ENCODE measurements around the gene VILL.

Gene VILL

DNA sequence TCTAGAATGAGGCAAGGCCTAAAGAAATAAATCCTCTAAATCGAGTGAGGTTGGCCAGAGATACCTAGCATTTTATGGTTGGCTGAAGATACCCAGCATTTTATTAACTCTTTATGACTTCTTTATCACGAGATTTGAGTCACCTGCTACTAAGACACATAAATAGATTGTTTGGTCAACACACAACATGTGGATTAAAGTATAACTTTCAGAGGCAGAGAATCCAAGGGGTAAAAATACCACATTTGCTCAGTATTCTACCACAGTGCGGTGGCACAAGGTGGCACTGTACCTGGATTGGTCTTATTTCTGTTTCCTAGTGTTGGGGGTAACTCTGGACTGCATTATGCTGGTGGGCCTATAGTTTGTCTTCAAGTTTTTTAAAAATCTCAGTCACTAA lies 27.0 kb upstream of the VILL start:
- H3K18ac ChIP-seq (ENCODE audit: low read depth in 1 of 2, low read length in 2 of 2): no peak overlapping the region
- no peaks in the 10 kb centered on the region for H3K27me3 ChIP-seq (ENCODE audit: control insufficient read depth in 1 of 2, insufficient read depth in 1 of 2, low read length in 2 of 2)
- H3K4ac ChIP-seq (ENCODE audit: low read depth in 1 of 2, low read length in 2 of 2): no peak overlapping the region
- no peak overlapping the region for H2AK5ac ChIP-seq (ENCODE audit: low read length, severe bottlenecking)
- H2BK5ac ChIP-seq (ENCODE audit: low read depth, low read length, poor library complexity, severe bottlenecking): no peak overlapping the region
- H3K23ac ChIP-seq (ENCODE audit: low read length in 2 of 2): no peak overlapping the region
- WGBS: 100% methylated on average over 1 of the region's 3 CpGs
- H4K91ac ChIP-seq (ENCODE audit: low read length): no peak overlapping the region
- DNase-seq: no peak
- no peak overlapping the region for H2BK120ac ChIP-seq (ENCODE audit: low read depth, low read length)
- no peak overlapping the region for H2AFZ ChIP-seq (ENCODE audit: low read depth, low read length)
- H3K4me1 ChIP-seq (ENCODE audit: control insufficient read depth, insufficient read depth, low read depth, low read length): peaks cover 18% of the 10 kb centered on the region
- peaks cover 3 to 22% of the 10 kb centered on the region in 2 experiments for H3K36me3 ChIP-seq (ENCODE audit: control insufficient read depth in 1 of 2, insufficient read depth in 2 of 2, low read depth in 1 of 2, low read length in 2 of 2)
- no peak overlapping the region for H3K9ac ChIP-seq (ENCODE audit: low read length)
- H3K4me3 ChIP-seq (ENCODE audit: insufficient read depth in 1 of 2, low read depth in 1 of 2, low read length in 2 of 2): no peak overlapping the region
- H2BK15ac ChIP-seq (ENCODE audit: low read depth, poor library complexity, severe bottlenecking): no peak overlapping the region
- no peak overlapping the region for H3K4me2 ChIP-seq (ENCODE audit: low read length, poor library complexity, severe bottlenecking)
- no peak overlapping the region for H2BK12ac ChIP-seq (ENCODE audit: low read length in 2 of 2)
- H4K8ac ChIP-seq (ENCODE audit: low read length): no peak overlapping the region
- H3K79me1 ChIP-seq (replicated peaks; ENCODE audit: low read length, poor library complexity, severe bottlenecking): peaks cover 14% of the 10 kb centered on the region
- H3K27ac ChIP-seq (ENCODE audit: low read length, poor library complexity, severe bottlenecking): no peak overlapping the region
- no peak overlapping the region for H3K14ac ChIP-seq (ENCODE audit: low read length in 2 of 2)
- no peaks in the 10 kb centered on the region for H3K9me3 ChIP-seq (ENCODE audit: control insufficient read depth, low read length)

DNA sequence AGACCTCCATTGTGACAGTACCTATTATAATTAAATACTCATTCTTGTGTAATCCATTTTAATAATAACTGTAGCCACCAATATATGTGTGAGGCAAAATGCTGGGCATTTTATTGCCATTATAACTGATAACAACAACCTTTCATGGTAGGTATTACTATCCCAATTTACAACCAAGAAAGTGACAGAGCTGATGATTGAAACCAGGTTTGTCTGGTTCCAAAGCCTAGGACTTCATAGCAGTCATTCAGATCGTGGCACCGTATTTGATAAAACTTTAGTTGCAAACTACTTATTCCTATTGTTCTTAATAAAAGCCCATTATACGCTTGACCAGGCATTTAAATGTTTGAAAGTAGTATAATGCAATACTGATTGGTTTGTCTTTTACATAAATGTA lies 26.4 kb upstream of the VILL start:
- H2BK12ac ChIP-seq (ENCODE audit: low read length in 2 of 2): no peak overlapping the region
- H3K18ac ChIP-seq (ENCODE audit: low read depth in 1 of 2, low read length in 2 of 2): no peak overlapping the region
- H3K23ac ChIP-seq (ENCODE audit: low read length in 2 of 2): no peak overlapping the region
- no peak overlapping the region for H3K4ac ChIP-seq (ENCODE audit: low read depth in 1 of 2, low read length in 2 of 2)
- H3K79me1 ChIP-seq (replicated peaks; ENCODE audit: low read length, poor library complexity, severe bottlenecking): peaks cover 11% of the 10 kb centered on the region
- peaks cover 18% of the 10 kb centered on the region for H3K4me1 ChIP-seq (ENCODE audit: control insufficient read depth, insufficient read depth, low read depth, low read length)
- no peak overlapping the region for H2BK15ac ChIP-seq (ENCODE audit: low read depth, poor library complexity, severe bottlenecking)
- H4K8ac ChIP-seq (ENCODE audit: low read length): no peak overlapping the region
- H2AFZ ChIP-seq (ENCODE audit: low read depth, low read length): no peak overlapping the region
- no peaks in the 10 kb centered on the region for H3K27me3 ChIP-seq (ENCODE audit: control insufficient read depth in 1 of 2, insufficient read depth in 1 of 2, low read length in 2 of 2)
- H3K27ac ChIP-seq (ENCODE audit: low read length, poor library complexity, severe bottlenecking): peak overlapping the region; percentile 68
- H3K36me3 ChIP-seq (ENCODE audit: control insufficient read depth in 1 of 2, insufficient read depth in 2 of 2, low read depth in 1 of 2, low read length in 2 of 2): peaks cover 5 to 17% of the 10 kb centered on the region in 2 experiments
- no peak overlapping the region for H3K14ac ChIP-seq (ENCODE audit: low read length in 2 of 2)
- no peak overlapping the region for H3K4me2 ChIP-seq (ENCODE audit: low read length, poor library complexity, severe bottlenecking)
- WGBS: 100% methylated on average over 2 of the region's 3 CpGs
- H2BK5ac ChIP-seq (ENCODE audit: low read depth, low read length, poor library complexity, severe bottlenecking): no peak overlapping the region
- no peak overlapping the region for H2AK5ac ChIP-seq (ENCODE audit: low read length, severe bottlenecking)
- no peak for DNase-seq
- H2BK120ac ChIP-seq (ENCODE audit: low read depth, low read length): no peak overlapping the region
- H3K9ac ChIP-seq (ENCODE audit: low read length): no peak overlapping the region
- H4K91ac ChIP-seq (ENCODE audit: low read length): no peak overlapping the region
- no peaks in the 10 kb centered on the region for H3K9me3 ChIP-seq (ENCODE audit: control insufficient read depth, low read length)
- H3K4me3 ChIP-seq (ENCODE audit: insufficient read depth in 1 of 2, low read depth in 1 of 2, low read length in 2 of 2): no peak overlapping the region

DNA sequence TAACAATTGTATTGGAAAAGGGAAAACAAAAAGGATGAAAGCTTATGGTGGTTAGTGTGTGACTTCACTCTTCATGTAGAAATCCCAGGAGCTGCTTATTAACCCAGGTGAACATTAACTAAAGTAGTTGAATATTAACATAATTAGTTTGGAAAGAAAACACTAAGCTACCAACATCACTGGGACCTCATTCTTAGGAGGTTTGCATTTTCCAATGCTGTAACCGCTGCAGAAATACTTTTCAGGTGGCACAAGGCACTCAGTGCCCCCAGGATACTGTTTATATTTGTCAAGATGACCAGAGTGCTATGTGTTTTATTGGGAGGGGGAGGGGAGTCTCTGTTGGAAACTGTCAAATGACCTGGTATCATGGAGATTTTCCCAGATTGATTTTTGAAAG lies 25.9 kb upstream of the VILL start:
- Histone ChIP-seq H3K36me3 (ENCODE audit: control insufficient read depth in 1 of 2, insufficient read depth in 2 of 2, low read depth in 1 of 2, low read length in 2 of 2) (peaks cover 11 to 16% of the 10 kb centered on the region in 2 experiments), H3K4me2 (ENCODE audit: low read length, poor library complexity, severe bottlenecking) (no peak overlapping the region), H2BK15ac (ENCODE audit: low read depth, poor library complexity, severe bottlenecking) (no peak overlapping the region), H3K4me3 (ENCODE audit: insufficient read depth in 1 of 2, low read depth in 1 of 2, low read length in 2 of 2) (no peak overlapping the region), H3K4ac (ENCODE audit: low read depth in 1 of 2, low read length in 2 of 2) (no peak overlapping the region), H2AK5ac (ENCODE audit: low read length, severe bottlenecking) (no peak overlapping the region), H3K14ac (ENCODE audit: low read length in 2 of 2) (no peak overlapping the region), H3K27ac (ENCODE audit: low read length, poor library complexity, severe bottlenecking) (peak overlapping the region; percentile 73), H3K9ac (ENCODE audit: low read length) (no peak overlapping the region), H4K8ac (ENCODE audit: low read length) (no peak overlapping the region), H3K4me1 (ENCODE audit: control insufficient read depth, insufficient read depth, low read depth, low read length) (peaks cover 18% of the 10 kb centered on the region), H2AFZ (ENCODE audit: low read depth, low read length) (no peak overlapping the region), H3K27me3 (ENCODE audit: control insufficient read depth in 1 of 2, insufficient read depth in 1 of 2, low read length in 2 of 2) (no peaks in the 10 kb centered on the region), H2BK5ac (ENCODE audit: low read depth, low read length, poor library complexity, severe bottlenecking) (no peak overlapping the region), H3K9me3 (ENCODE audit: control insufficient read depth, low read length) (no peaks in the 10 kb centered on the region), H3K23ac (ENCODE audit: low read length in 2 of 2) (no peak overlapping the region), H3K79me1 (replicated peaks; ENCODE audit: low read length, poor library complexity, severe bottlenecking) (peaks cover 11% of the 10 kb centered on the region), H3K18ac (ENCODE audit: low read depth in 1 of 2, low read length in 2 of 2) (no peak overlapping the region), H2BK12ac (ENCODE audit: low read length in 2 of 2) (no peak overlapping the region), H2BK120ac (ENCODE audit: low read depth, low read length) (no peak overlapping the region), H4K91ac (ENCODE audit: low read length) (no peak overlapping the region)
- WGBS: 100% methylated on average over 1 of the region's 1 CpG
- no peak for DNase-seq

DNA sequence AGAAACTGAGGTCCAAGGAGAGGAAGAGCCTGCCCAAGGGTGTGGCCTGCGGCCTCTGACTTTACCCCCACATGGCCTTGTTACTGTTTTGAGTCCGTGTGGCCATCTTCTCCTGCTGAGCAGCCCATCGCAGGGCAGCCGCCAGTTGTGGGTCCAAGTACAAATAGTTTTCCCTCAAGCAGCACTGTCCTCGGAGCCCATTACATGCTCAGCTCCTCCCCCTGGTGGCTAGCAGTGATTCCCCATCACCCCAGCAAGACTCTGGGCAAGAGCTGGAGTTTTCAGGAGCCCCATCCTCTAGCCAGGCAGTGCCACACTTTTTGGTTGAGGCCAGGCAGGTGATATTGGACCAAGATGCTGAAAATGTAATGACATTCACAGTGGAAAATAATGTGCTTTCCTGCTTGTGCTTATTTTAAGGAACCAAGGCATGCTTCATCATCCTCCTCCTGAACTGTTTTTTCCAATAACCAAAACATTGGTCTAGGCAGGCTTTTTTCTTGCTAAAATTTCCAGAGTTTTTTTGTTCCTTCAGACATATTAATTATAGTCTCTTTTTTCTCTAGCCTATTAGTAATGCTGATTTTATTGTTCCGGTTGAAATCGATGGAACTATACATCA lies 23.2 kb upstream of the VILL start:
- peaks cover 23 to 30% of the 10 kb centered on the region in 2 experiments for H3K36me3 ChIP-seq (ENCODE audit: control insufficient read depth in 1 of 2, insufficient read depth in 2 of 2, low read depth in 1 of 2, low read length in 2 of 2)
- H3K18ac ChIP-seq (ENCODE audit: low read depth in 1 of 2, low read length in 2 of 2): no peak overlapping the region
- H4K91ac ChIP-seq (ENCODE audit: low read length): no peak overlapping the region
- WGBS: 29% methylated on average over 5 of the region's 7 CpGs
- no peak overlapping the region for H3K14ac ChIP-seq (ENCODE audit: low read length in 2 of 2)
- H3K79me1 ChIP-seq (replicated peaks; ENCODE audit: low read length, poor library complexity, severe bottlenecking): peaks cover 18% of the 10 kb centered on the region
- no peak overlapping the region for H2BK15ac ChIP-seq (ENCODE audit: low read depth, poor library complexity, severe bottlenecking)
- H3K9me3 ChIP-seq (ENCODE audit: control insufficient read depth, low read length): no peaks in the 10 kb centered on the region
- H3K23ac ChIP-seq (ENCODE audit: low read length in 2 of 2): no peak overlapping the region
- no peak overlapping the region for H2AFZ ChIP-seq (ENCODE audit: low read depth, low read length)
- H3K27ac ChIP-seq (ENCODE audit: low read length, poor library complexity, severe bottlenecking): no peak overlapping the region
- DNase-seq: peak; percentile 70
- peak overlapping the region; percentile 21 for H4K8ac ChIP-seq (ENCODE audit: low read length)
- H2BK120ac ChIP-seq (ENCODE audit: low read depth, low read length): no peak overlapping the region
- no peaks in the 10 kb centered on the region for H3K27me3 ChIP-seq (ENCODE audit: control insufficient read depth in 1 of 2, insufficient read depth in 1 of 2, low read length in 2 of 2)
- no peak overlapping the region for H2BK5ac ChIP-seq (ENCODE audit: low read depth, low read length, poor library complexity, severe bottlenecking)
- H3K4me2 ChIP-seq (ENCODE audit: low read length, poor library complexity, severe bottlenecking): no peak overlapping the region
- no peak overlapping the region for H2BK12ac ChIP-seq (ENCODE audit: low read length in 2 of 2)
- peak overlapping the region in 1 of 2 experiments; percentile 25 for H3K4ac ChIP-seq (ENCODE audit: low read depth in 1 of 2, low read length in 2 of 2)
- no peak overlapping the region for H3K4me3 ChIP-seq (ENCODE audit: insufficient read depth in 1 of 2, low read depth in 1 of 2, low read length in 2 of 2)
- H2AK5ac ChIP-seq (ENCODE audit: low read length, severe bottlenecking): no peak overlapping the region
- peaks cover 19% of the 10 kb centered on the region for H3K4me1 ChIP-seq (ENCODE audit: control insufficient read depth, insufficient read depth, low read depth, low read length)
- no peak overlapping the region for H3K9ac ChIP-seq (ENCODE audit: low read length)
